ENCODE measurements around the gene BARHL2.

GRCh38 chr1:90708826-90709225 is 8.3 kb downstream of the BARHL2 start:
- no peak for TF ChIP-seq CTCF (IDR thresholded peaks at IDR 0.05)
- TF ChIP-seq ZFX (IDR thresholded peaks at IDR 0.05; ENCODE audit: borderline replicate concordance), result no peak

All from 22Rv1 (cell line).